ENCODE results near the gene COL4A1.

GRCh38 chr13:110297011-110297410 lies 9.9 kb downstream of the COL4A1 start:
- TF ChIP-seq CTCF (IDR thresholded peaks at IDR 0.05) (no peak), POLR2AphosphoS5 (IDR thresholded peaks at IDR 0.05) (no peak), POLR2A (IDR thresholded peaks at IDR 0.05) (no peak)
